Chondrocyte (in vitro differentiated cells): ENCODE measurements around the gene SEMA3G. TPM values are rescaled to one million over a fixed set of nuclear protein-coding genes. Genes with fewer than 3 reads are reported as not detected.
A peak's percentile ranks its signal among the peaks of the same experiment; 100 is the strongest.

Source experiments
- DNase-seq: peaks from one replicate; pipeline ENCODE4 v3.0.0; 2021; ENCODE audit warnings: mixed read lengths, low spot score
- H3K27ac Mint-ChIP-seq: one replicate; pipeline ENCODE4 v1.8.0; 2021; ENCODE audit warnings: mild to moderate bottlenecking, moderate library complexity, mixed read lengths; ENCODE audit not compliant: unreplicated experiment
- H3K27me3 Mint-ChIP-seq: 2 replicates; pipeline ENCODE4 v1.8.0; 2021; ENCODE audit warnings: low read depth, mixed read lengths
- H3K36me3 Mint-ChIP-seq: 2 replicates; pipeline ENCODE4 v1.8.0; 2021; ENCODE audit warnings: low read depth, mixed read lengths
- H3K4me1 Mint-ChIP-seq: 2 replicates; pipeline ENCODE4 v1.8.0; 2021; ENCODE audit warnings: low read depth, mild to moderate bottlenecking, mixed read lengths
- H3K4me3 Mint-ChIP-seq: one replicate; pipeline ENCODE4 v1.8.0; 2021; ENCODE audit warnings: mild to moderate bottlenecking, moderate library complexity, mixed read lengths; ENCODE audit not compliant: unreplicated experiment
- H3K9me3 Mint-ChIP-seq: 2 replicates; pipeline ENCODE4 v1.8.0; 2021; ENCODE audit warnings: low read depth, mixed read lengths
- CTCF ChIP-seq: fragments of 200-600 bp; sonication (generic); IDR thresholded peaks from 2 replicates; pipeline ENCODE4 v1.5.0; 2021; ENCODE audit warnings: antibody characterized with exemption, mild to moderate bottlenecking, moderate library complexity
- total RNA-seq: library from RNA; stranded (reverse); gene quantifications from 3 replicates; pipeline ENCODE4 v1.2.1, GENCODE V29; 2021

SEMA3G gene
- total RNA-seq, 1 donor from 2014 or later, result 0.17 TPM

DNA sequence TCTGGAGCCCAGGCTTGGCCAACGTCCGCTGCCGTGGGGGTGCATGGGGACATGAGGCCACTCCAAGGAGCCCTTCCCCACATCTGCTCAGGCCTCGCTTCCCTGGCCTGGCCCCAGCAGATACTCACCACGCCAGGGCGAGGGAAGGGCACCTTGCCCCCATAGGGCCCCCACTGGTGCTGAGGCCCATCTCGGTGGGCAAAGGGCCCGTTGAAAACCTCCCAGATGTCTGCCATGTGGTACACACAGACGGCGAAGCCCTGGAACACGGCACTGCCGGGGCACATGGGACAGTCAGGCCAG, 4.7 kb downstream of the SEMA3G start:
- Mint-ChIP-seq H3K4me3 (no peak overlapping the region), H3K9me3 (no peaks in the 10 kb centered on the region), H3K36me3 (no peaks in the 10 kb centered on the region), H3K27me3 (no peaks in the 10 kb centered on the region), H3K4me1 (peaks cover 2% of the 10 kb centered on the region), H3K27ac (no peak overlapping the region)
- TF ChIP-seq CTCF, result no peak
- DNase-seq, result no peak

DNA sequence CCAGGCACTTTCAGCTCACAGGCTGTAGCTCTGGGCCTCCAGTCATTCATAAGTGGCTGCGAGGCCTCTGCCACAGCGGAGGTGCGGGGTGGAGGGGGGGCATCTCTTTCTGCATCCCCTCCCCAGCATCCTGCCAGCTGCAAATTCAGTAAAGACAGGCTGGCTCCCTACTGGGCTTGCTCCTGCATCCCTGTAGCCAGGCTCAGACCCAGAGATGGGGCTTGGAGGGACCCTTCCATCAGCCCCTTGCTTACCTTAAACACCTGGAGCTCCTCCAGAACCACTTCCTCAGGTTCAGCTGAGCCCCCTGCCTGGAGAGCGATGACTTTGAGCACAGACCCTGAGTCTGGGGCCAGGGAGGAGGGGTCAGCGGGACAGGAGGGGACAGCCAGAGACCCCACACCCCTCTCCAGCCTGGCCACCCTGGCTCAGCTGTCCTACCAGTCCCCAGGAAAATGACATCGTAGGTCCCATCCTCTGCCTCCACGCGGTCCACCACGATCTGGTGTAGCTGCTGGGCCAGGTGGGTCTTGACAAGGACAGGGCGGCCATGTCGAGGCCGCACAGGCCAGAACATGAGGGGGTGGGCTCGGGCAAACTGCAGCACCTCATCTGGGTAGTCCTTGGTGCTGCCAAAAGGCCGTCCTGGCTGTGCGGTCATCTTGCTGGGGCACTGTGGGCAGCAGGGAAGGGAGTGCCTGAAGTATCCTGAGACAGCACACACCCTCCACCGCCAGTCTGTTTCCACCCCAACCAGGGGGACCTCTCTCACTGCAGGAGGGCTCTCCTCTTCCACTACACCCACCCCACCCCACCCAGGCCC, 5.3 kb downstream of the SEMA3G start:
- H3K27ac Mint-ChIP-seq, result no peak overlapping the region
- no peak overlapping the region for H3K4me3 Mint-ChIP-seq
- DNase-seq, result no peak
- no peaks in the 10 kb centered on the region for H3K9me3 Mint-ChIP-seq
- H3K36me3 Mint-ChIP-seq, result no peaks in the 10 kb centered on the region
- H3K27me3 Mint-ChIP-seq, result no peaks in the 10 kb centered on the region
- no peaks in the 10 kb centered on the region for H3K4me1 Mint-ChIP-seq
- TF ChIP-seq CTCF, result no peak

DNA sequence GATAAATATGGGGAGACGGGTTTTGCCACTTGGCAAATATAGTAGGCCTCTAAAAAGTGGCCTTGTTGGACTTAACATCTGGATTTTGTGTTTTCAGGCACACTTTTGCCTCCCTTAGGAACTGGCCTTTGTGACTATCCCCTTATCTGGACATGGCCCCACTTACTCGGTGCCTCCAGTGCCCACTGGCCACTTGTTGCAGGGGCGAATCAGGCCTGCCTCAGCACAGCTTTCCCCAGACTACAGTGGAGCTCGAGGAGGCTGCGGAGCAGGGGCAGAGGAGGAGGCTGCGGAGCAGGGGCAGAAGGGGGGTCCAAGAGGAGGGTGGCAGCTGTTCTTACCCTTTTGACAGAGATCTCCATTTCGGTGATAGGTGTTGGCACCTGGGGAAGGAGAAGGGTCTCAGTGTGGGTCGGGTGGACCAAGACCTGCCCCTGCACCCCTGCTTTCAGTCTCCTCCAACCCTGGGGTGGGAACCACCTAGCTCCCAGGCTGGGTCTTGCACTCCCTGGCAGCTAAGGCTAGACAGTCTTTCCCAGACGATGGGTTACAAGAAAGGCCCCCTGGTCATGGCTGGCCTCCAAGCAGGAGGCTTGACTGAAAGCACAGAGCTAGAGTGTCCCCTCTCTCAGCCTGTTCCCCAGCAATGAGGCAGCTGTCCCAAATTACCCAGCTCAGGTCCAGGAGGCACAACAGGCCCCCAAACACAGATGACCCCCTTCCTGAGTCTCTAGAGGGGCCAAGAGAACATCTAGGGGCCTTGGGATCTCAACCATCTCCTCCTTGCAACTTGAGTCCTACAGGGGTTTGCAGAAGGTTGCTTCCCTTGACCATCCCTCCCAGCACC, 6.1 kb downstream of the SEMA3G start:
- H3K9me3 Mint-ChIP-seq, result no peaks in the 10 kb centered on the region
- H3K4me3 Mint-ChIP-seq, result no peak overlapping the region
- no peak for TF ChIP-seq CTCF
- H3K36me3 Mint-ChIP-seq, result no peaks in the 10 kb centered on the region
- no peaks in the 10 kb centered on the region for H3K27me3 Mint-ChIP-seq
- H3K27ac Mint-ChIP-seq, result no peak overlapping the region
- DNase-seq, result no peak
- no peaks in the 10 kb centered on the region for H3K4me1 Mint-ChIP-seq

- H3K4me3 Mint-ChIP-seq, result no peak overlapping the region
- TF ChIP-seq CTCF, result no peak
Observed at GRCh38 chr3:52438104-52438376, 6.9 kb downstream of the SEMA3G start.

DNA sequence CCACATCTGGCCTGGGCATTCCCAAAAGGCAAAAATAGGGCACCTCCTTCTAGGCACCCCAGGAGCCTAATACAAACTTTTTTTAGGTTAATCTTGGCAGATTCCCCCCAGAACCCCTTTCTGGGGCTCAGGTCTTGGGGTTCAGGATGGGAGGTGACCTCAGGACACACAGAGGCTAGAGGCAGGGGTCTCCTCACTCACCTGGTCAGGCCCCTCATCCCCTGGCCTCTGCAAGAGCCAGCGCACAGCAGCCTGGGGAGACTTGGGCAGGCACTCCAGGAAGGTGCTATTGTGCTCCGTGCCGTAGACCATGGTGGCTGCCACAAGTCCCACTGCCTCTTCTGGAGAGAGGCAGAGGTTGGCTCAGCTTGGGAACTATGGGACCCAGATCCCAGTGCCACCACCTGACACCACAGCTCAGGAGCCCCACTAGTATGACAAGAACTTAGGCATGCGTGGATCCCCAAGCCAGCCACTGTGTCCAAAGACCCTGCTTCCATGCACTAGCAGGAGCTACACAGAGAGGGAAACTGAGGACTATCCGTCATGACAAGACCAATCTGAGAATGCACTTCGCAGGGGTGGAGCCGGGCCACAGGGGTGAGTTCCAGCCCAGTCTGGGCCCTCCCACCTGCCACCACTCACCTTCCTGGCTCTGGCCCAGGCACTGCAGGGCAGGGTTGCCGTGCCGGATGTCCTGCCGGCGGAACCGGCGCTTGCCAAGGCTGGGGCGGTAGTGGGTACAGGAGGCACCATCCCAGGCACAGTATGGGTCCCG, 7.4 kb downstream of the SEMA3G start:
- no peaks in the 10 kb centered on the region for H3K4me1 Mint-ChIP-seq
- no peaks in the 10 kb centered on the region for H3K27me3 Mint-ChIP-seq
- no peak overlapping the region for H3K27ac Mint-ChIP-seq
- H3K4me3 Mint-ChIP-seq, result no peak overlapping the region
- H3K9me3 Mint-ChIP-seq, result no peaks in the 10 kb centered on the region
- H3K36me3 Mint-ChIP-seq, result no peaks in the 10 kb centered on the region
- TF ChIP-seq CTCF, result no peak
- DNase-seq, result peak; percentile 89

More at GRCh38 chr3:52438104-52438376, 6.9 kb downstream of the SEMA3G start:
- no peaks in the 10 kb centered on the region for H3K36me3 Mint-ChIP-seq
- no peaks in the 10 kb centered on the region for H3K27me3 Mint-ChIP-seq
- H3K9me3 Mint-ChIP-seq, result no peaks in the 10 kb centered on the region
- DNase-seq, result no peak
- no peaks in the 10 kb centered on the region for H3K4me1 Mint-ChIP-seq
- H3K27ac Mint-ChIP-seq, result no peak overlapping the region
